ENCODE data around the gene PRKCZ.

Gene PRKCZ

DNA sequence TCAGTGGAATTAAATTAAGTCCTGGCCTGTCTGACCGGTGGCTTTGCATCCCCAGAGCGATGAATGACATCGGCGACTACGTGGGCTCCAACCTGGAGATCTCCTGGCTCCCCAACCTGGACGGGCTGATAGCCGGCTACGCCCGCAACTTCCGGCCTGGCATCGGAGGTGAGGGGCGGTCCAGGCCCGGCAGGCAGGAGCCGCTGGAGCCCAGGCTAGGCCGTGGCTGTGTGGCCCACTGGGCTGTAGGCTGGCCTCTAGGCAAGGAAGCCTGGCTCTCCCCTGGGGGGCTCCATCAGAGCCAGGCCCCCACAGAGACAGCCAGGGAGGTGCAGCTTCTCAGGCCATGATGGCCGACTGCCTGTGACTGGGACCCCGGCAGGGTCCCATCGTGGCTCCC, 25.3 kb upstream of the PRKCZ start:
- TF ChIP-seq, protein P1, sequence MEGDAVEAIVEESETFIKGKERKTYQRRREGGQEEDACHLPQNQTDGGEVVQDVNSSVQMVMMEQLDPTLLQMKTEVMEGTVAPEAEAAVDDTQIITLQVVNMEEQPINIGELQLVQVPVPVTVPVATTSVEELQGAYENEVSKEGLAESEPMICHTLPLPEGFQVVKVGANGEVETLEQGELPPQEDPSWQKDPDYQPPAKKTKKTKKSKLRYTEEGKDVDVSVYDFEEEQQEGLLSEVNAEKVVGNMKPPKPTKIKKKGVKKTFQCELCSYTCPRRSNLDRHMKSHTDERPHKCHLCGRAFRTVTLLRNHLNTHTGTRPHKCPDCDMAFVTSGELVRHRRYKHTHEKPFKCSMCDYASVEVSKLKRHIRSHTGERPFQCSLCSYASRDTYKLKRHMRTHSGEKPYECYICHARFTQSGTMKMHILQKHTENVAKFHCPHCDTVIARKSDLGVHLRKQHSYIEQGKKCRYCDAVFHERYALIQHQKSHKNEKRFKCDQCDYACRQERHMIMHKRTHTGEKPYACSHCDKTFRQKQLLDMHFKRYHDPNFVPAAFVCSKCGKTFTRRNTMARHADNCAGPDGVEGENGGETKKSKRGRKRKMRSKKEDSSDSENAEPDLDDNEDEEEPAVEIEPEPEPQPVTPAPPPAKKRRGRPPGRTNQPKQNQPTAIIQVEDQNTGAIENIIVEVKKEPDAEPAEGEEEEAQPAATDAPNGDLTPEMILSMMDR (IDR thresholded peaks at IDR 0.05; ENCODE audit: low read depth, low read length, missing control alignments): no peak
- no peak overlapping the region for H3K4me3 ChIP-seq (replicated peaks; ENCODE audit: low read depth, low read length)
- DNase-seq (ENCODE audit: extremely low read depth, low read depth): no peak

DNA sequence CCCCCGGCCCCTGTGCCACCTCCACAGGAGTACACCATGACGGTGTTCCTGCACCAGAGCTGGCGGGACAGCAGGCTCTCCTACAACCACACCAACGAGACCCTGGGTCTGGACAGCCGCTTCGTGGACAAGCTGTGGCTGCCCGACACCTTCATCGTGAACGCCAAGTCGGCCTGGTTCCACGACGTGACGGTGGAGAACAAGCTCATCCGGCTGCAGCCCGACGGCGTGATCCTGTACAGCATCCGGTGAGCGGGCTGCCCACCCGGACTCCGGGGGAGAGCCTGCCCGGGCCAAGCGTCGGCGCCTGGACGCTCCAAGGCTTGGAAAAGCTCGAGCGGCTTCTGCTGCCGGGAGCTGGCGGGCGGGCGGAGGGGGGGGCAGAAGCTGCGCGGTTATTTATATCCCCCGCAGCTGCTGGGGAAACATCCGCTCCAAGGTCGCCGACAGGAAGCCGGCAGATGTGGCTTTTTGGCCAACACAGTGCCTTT, 24.7 kb upstream of the PRKCZ start:
- TF ChIP-seq, protein P1 (IDR thresholded peaks at IDR 0.05; ENCODE audit: low read depth, low read length, missing control alignments): no peak

DNA sequence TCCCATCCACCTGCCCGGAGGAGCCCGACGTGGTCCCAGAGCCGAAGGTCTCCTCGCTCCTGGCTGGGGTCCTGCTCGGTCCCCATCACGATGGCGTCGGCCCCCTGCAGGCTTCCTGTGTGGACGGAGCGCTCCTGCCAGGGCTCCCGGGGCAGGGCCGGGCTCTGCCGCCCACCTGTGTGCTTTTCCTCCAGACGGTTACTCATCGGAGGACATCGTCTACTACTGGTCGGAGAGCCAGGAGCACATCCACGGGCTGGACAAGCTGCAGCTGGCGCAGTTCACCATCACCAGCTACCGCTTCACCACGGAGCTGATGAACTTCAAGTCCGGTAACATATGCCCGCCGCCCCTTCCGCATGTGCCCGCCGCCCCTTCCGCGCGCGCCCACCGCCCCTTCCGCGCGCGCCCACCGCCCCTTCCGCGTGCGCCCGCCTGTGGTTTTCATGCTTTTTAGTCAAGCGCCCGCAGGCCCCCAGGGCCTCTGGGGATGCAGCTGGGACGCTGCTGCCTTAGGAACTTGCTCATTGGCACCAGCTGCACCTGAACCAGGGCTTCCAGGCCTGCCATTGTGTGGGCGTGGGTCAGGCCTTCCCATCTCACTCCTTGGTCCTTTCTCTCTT, 22.1 kb upstream of the PRKCZ start:
- H3K4me3 ChIP-seq (replicated peaks; ENCODE audit: low read depth, low read length): no peak overlapping the region
- no peak for DNase-seq (ENCODE audit: extremely low read depth, low read depth)
- TF ChIP-seq, protein P1 (IDR thresholded peaks at IDR 0.05; ENCODE audit: low read depth, low read length, missing control alignments): no peak

More for the DNA sequence above, 24.7 kb upstream of the PRKCZ start:
- no peak for DNase-seq (ENCODE audit: extremely low read depth, low read depth)
- H3K4me3 ChIP-seq (replicated peaks; ENCODE audit: low read depth, low read length): no peak overlapping the region

DNA sequence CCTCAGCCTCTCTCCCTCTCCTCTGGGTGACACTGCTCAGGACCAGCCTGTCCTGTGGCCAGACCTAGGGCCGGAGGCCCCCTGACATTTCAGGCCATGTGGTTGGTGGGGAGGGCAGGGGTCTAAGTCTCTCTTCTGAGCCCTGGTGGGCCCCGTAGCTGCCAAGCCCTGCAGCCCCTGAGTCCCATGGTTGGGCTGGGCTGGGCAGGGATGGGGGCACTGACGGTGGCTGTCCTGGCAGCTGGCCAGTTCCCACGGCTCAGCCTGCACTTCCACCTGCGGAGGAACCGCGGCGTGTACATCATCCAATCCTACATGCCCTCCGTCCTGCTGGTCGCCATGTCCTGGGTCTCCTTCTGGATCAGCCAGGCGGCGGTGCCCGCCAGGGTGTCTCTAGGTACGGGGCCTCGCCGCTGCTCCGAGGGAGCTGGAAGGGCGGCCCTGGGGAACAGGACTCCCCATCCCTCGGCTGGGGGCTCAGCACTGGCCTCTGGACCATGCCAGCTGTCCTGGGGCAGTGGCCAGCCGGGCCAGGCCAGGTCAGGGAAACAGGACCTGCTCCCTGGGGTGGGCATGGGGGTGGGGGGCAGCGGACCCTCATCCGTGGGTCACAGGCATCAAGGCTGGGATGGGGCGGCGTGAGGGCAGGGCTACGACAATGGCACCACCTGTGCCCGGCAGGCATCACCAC, 21.2 kb upstream of the PRKCZ start:
- H3K4me3 ChIP-seq (replicated peaks; ENCODE audit: low read depth, low read length): no peak overlapping the region
- no peak for DNase-seq (ENCODE audit: extremely low read depth, low read depth)
- TF ChIP-seq, protein P1 (IDR thresholded peaks at IDR 0.05; ENCODE audit: low read depth, low read length, missing control alignments): no peak

DNA sequence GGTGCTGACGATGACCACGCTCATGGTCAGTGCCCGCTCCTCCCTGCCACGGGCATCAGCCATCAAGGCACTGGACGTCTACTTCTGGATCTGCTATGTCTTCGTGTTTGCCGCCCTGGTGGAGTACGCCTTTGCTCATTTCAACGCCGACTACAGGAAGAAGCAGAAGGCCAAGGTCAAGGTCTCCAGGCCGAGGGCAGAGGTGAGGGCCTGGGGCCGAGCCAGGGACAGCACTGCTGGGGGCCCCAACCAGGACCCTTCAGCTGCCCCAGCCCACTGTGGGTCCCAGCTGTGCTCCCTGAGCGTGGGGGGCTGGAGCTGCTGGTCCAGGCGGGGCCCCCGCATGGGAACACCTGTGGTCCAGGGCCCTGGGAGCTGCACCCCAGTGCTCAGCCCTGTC, 20.6 kb upstream of the PRKCZ start:
- no peak overlapping the region for H3K4me3 ChIP-seq (replicated peaks; ENCODE audit: low read depth, low read length)
- DNase-seq (ENCODE audit: extremely low read depth, low read depth): no peak
- TF ChIP-seq, protein P1 (IDR thresholded peaks at IDR 0.05; ENCODE audit: low read depth, low read length, missing control alignments): no peak

DNA sequence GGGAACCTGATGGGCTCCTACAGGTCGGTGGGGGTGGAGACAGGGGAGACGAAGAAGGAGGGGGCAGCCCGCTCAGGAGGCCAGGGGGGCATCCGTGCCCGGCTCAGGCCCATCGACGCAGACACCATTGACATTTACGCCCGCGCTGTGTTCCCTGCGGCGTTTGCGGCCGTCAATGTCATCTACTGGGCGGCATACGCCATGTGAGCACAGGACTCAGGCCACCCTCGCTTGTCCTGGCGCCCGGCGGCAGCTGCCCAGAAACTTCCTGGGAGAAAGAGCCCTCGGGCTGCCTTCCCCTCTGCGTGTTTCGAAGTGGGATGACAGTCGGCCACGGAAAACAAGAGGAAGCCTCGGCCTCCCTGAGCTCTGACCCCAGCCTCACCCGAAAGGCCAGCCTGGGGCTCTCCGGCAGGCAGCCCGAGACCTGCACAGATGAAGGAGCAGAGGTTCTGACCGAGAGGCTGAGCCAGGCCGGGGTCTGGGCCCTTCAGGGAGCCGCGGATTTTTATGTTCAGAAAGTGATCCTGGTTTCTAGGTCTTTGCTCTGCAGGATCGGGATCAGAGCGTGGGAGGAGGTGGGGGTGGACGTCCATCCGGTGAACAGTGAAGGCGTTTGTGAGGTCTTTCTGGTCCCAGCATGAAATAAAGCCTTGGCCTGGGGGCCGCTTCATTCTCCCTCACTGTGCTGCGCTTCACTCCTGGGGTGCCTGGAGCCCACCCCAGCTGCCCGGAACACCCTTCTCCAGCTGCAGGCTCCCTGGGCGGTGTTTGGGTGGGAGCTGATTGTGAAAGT, 19.9 kb upstream of the PRKCZ start:
- no peak overlapping the region for H3K4me3 ChIP-seq (replicated peaks; ENCODE audit: low read depth, low read length)
- DNase-seq (ENCODE audit: extremely low read depth, low read depth): no peak
- TF ChIP-seq, protein P1 (IDR thresholded peaks at IDR 0.05; ENCODE audit: low read depth, low read length, missing control alignments): no peak
